IMR-90 (cell line): ENCODE data around the gene OSMR. TPM values are rescaled to one million over a fixed set of nuclear protein-coding genes. Genes with fewer than 3 reads are reported as not detected.

Experiments used
- ATAC-seq: fragments of 200-7000 bp; cut with Tn5 transposase; 2 replicates; pipeline ENCODE4 v1.9.1; 2020; ENCODE audit warnings: low read depth, mild to moderate bottlenecking, moderate library complexity
- BruUV-seq: library from RNA; stranded (reverse); fragments of 400-500 nt; replicated peaks from 2 replicates; lab custom pipeline; 2021; lab: Mats Ljungman, UMichigan
- CTCF ChIA-PET: fragments of 300-600 bp; formaldehyde crosslinking; extraction: SDS; loops from one replicate; lab custom pipeline; 2021; ENCODE audit warnings: antibody characterized with exemption; lab: Yijun Ruan, JAX
- POLR2A ChIA-PET: fragments of 300-600 bp; sonication (Branson Sonifier 250); formaldehyde crosslinking; loops from one replicate; lab custom pipeline; 2022; ENCODE audit warnings: antibody characterized with exemption; ENCODE audit not compliant: unreplicated experiment; lab: Charles Lee
- DNase-seq: peaks from one replicate; pipeline ENCODE4 v3.0.0; 2013
- H2AFZ ChIP-seq: replicated peaks from 2 replicates; pipeline ENCODE3; 2013; ENCODE audit warnings: low read length, mild to moderate bottlenecking; ENCODE audit not compliant: poor library complexity
- H2AK5ac ChIP-seq: 2 replicates; pipeline ENCODE4 v1.6.1; 2013; ENCODE audit warnings: low read depth, low read length, inconsistent platforms
- H2AK9ac ChIP-seq: replicated peaks from 2 replicates; pipeline ENCODE3; 2013; ENCODE audit warnings: mild to moderate bottlenecking, low read depth, low read length, moderate library complexity; ENCODE audit not compliant: poor library complexity
- H2BK120ac ChIP-seq: 2 replicates; pipeline ENCODE4 v1.6.1; 2013; ENCODE audit warnings: low read depth, low read length, inconsistent platforms
- H2BK15ac ChIP-seq: 3 replicates; pipeline ENCODE4 v1.6.1; 2013; ENCODE audit warnings: low read depth, low read length, inconsistent platforms
- H2BK20ac ChIP-seq: 2 replicates; pipeline ENCODE4 v1.6.1; 2013; ENCODE audit warnings: low read depth, mild to moderate bottlenecking, inconsistent platforms, low read length, moderate library complexity
- H2BK5ac ChIP-seq: 2 replicates; pipeline ENCODE4 v1.6.1; 2013; ENCODE audit warnings: mild to moderate bottlenecking, low read depth, low read length, inconsistent platforms; ENCODE audit not compliant: poor library complexity, severe bottlenecking
- H3K14ac ChIP-seq: replicated peaks from 2 replicates; pipeline ENCODE4 v1.6.1; 2013; ENCODE audit warnings: low read depth, low read length, inconsistent platforms
- H3K18ac ChIP-seq: 2 replicates; pipeline ENCODE4 v1.6.1; 2013; ENCODE audit warnings: low read depth, low read length, control low read depth
- H3K23ac ChIP-seq: 2 replicates; pipeline ENCODE4 v1.6.1; 2013; ENCODE audit warnings: low read depth, low read length, inconsistent platforms
- H3K27ac ChIP-seq: 2 replicates; pipeline ENCODE4 v1.5.1; 2013; ENCODE audit warnings: mild to moderate bottlenecking, control low read depth, low read length; ENCODE audit not compliant: insufficient read depth
- H3K27me3 ChIP-seq: 2 replicates; pipeline ENCODE4 v1.6.1; 2013; ENCODE audit warnings: low read length; ENCODE audit not compliant: control insufficient read depth, insufficient read depth
- H3K36me3 ChIP-seq: 2 replicates; pipeline ENCODE4 v1.6.1; 2013; ENCODE audit warnings: low read length, mixed read lengths; ENCODE audit not compliant: control insufficient read depth, insufficient read depth
- H3K4ac ChIP-seq: 2 replicates; pipeline ENCODE4 v1.6.1; 2013; ENCODE audit warnings: low read depth, low read length, inconsistent platforms
- H3K4me1 ChIP-seq: 2 replicates; pipeline ENCODE4 v1.6.1; 2013; ENCODE audit warnings: low read length, mixed read lengths; ENCODE audit not compliant: control insufficient read depth, insufficient read depth
- H3K4me2 ChIP-seq: 2 replicates; pipeline ENCODE4 v1.6.1; 2013; ENCODE audit warnings: low read depth, mild to moderate bottlenecking, control low read depth, low read length, moderate library complexity
- H3K4me3 ChIP-seq: 2 replicates; pipeline ENCODE4 v1.5.1; 2013; ENCODE audit warnings: low read depth, mild to moderate bottlenecking, control low read depth, low read length, moderate library complexity; ENCODE audit not compliant: insufficient read depth
- H3K56ac ChIP-seq: 2 replicates; pipeline ENCODE4 v1.6.1; 2013; ENCODE audit warnings: low read length, inconsistent platforms; ENCODE audit not compliant: insufficient read depth; ENCODE audit errors: extremely low read depth
- H3K79me1 ChIP-seq, 2 experiments: 2 replicates each; pipeline ENCODE4 v1.6.1; 2013; ENCODE audit warnings: low read length in 2 of 2, inconsistent platforms in 1 of 2, low read depth in 1 of 2
- H3K9ac ChIP-seq: 2 replicates; pipeline ENCODE4 v1.6.1; 2013; ENCODE audit warnings: low read depth, low read length, control low read depth
- H3K9me1 ChIP-seq: 2 replicates; pipeline ENCODE4 v1.6.1; 2013; ENCODE audit warnings: low read length, inconsistent platforms; ENCODE audit not compliant: insufficient read depth
- H3K9me3 ChIP-seq: 2 replicates; pipeline ENCODE4 v1.6.1; 2013; ENCODE audit warnings: low read length; ENCODE audit not compliant: control insufficient read depth, insufficient read depth
- H4K20me1 ChIP-seq: 2 replicates; pipeline ENCODE4 v1.6.1; 2013; ENCODE audit warnings: low read length, inconsistent platforms; ENCODE audit not compliant: insufficient read depth
- H4K5ac ChIP-seq: 2 replicates; pipeline ENCODE4 v1.6.1; 2013; ENCODE audit warnings: mild to moderate bottlenecking, low read depth, low read length, control low read depth
- H4K8ac ChIP-seq, 2 experiments: 2 replicates each; pipeline ENCODE4 v1.6.1; 2013; ENCODE audit warnings: low read depth in 2 of 2, low read length in 2 of 2, control low read depth in 1 of 2, inconsistent platforms in 1 of 2
- H4K91ac ChIP-seq: 2 replicates; pipeline ENCODE4 v1.6.1; 2013; ENCODE audit warnings: low read depth, low read length, inconsistent platforms; ENCODE audit not compliant: insufficient read depth
- MXI1 ChIP-seq: IDR thresholded peaks from 2 replicates; pipeline ENCODE4 v1.6.1; 2012; ENCODE audit warnings: low read depth, mild to moderate bottlenecking, low read length, moderate library complexity, borderline replicate concordance
- WGBS, 2 experiments: methylation state at CpG; one replicate each; pipeline versions ENCODE4 v1.1.5 to v1.1.7; 2013; ENCODE audit warnings: missing lambda C conversion rate in 2 of 2; ENCODE audit not compliant: insufficient read length in 1 of 2; ENCODE audit errors: extremely low coverage in 2 of 2; 5-methylcytosine and 5-hydroxymethylcytosine counted together
- dilution Hi-C: fragments of 300-500 bp; cut with HindIII; formaldehyde crosslinking; loops from one replicate; pipeline ENCODE4 v1.14.3; 2018; ENCODE audit warnings: low sequenced_read_pairs; ENCODE audit not compliant: unreplicated experiment
- in situ Hi-C: fragments of 300-500 bp; cut with MboI; formaldehyde crosslinking; loops from 3 replicates; pipeline ENCODE4 v1.14.3; 2019; ENCODE audit warnings: low sequenced_read_pairs, inconsistent platforms, mixed read lengths
- intact Hi-C: fragments of 100-400 bp; cut with micrococcal nuclease; formaldehyde crosslinking; loops from 2 replicates; pipeline ENCODE4 v1.10.0; 2022
- polyA plus RNA-seq, 3 experiments: library from polyadenylated mRNA; depleted of rRNA; stranded (reverse); fragments of >200 nt; gene quantifications; 2 replicates each; pipeline ENCODE4 v1.2.3, GENCODE V29; 2012; ENCODE audit warnings: low replicate concordance in 1 of 3
- total RNA-seq: library from RNA; depleted of rRNA; stranded (reverse); fragments of >200 nt; gene quantifications from 2 replicates; pipeline ENCODE4 v1.2.3, GENCODE V29; 2012

The OSMR gene
- total and polyA plus RNA-seq, 2 of the 4 experiments (the other 2 are of a cell fraction) = 41.6 to 48.7 TPM

GRCh38 chr5:38932854-38933408, 87.1 kb downstream of the OSMR start:
- ChIA-PET POLR2A (no interaction called here), CTCF (interaction anchor here (0.6 to 1.0 kb wide), 3 partner anchors 115 to 491 kb away, joined by 3 to 4 read pairs (median 3); no protein-coding TSS in a partner anchor)
- Histone ChIP-seq H3K14ac (no peak overlapping the region), H2AK9ac (no peak overlapping the region), H4K8ac (no peak overlapping the region), H4K20me1 (no peaks in the 10 kb centered on the region; the same call in 1 of the 2 replicates), H3K36me3 (peaks cover 54% of the 10 kb centered on the region), H3K9me3 (no peaks in the 10 kb centered on the region), H3K56ac (no peak overlapping the region), H4K91ac (no peak overlapping the region), H2BK5ac (no peak overlapping the region), H3K4me1 (no peaks in the 10 kb centered on the region), H4K5ac (no peak overlapping the region), H3K4ac (no peak overlapping the region), H3K9me1 (peaks cover 16% of the 10 kb centered on the region), H3K23ac (no peak overlapping the region), H3K4me2 (no peak overlapping the region), H2BK120ac (no peak overlapping the region), H2BK20ac (no peak overlapping the region), H3K18ac (no peak overlapping the region), H3K79me1 (peaks cover 12 to 30% of the 10 kb centered on the region in 2 experiments), H3K9ac (no peak overlapping the region), H2AFZ (no peak overlapping the region), H3K27ac (no peak overlapping the region), H2AK5ac (no peak overlapping the region), H3K27me3 (no peaks in the 10 kb centered on the region), H2BK15ac (no peak overlapping the region), H3K4me3 (no peak overlapping the region)
- intact Hi-C loops = no loop called here
- ATAC-seq (no peak), DNase-seq (no peak)
- TF ChIP-seq MXI1 = no peak
- BruUV-seq = TSS peak; percentile 65
- dilution Hi-C loops = no loop called here
- no CpG with 5 or more reads among the region's 4 CpGs for WGBS, 2 experiments
- in situ Hi-C loops = no loop called here
